ENCODE results near the gene TMEM120A.

Gene TMEM120A

DNA sequence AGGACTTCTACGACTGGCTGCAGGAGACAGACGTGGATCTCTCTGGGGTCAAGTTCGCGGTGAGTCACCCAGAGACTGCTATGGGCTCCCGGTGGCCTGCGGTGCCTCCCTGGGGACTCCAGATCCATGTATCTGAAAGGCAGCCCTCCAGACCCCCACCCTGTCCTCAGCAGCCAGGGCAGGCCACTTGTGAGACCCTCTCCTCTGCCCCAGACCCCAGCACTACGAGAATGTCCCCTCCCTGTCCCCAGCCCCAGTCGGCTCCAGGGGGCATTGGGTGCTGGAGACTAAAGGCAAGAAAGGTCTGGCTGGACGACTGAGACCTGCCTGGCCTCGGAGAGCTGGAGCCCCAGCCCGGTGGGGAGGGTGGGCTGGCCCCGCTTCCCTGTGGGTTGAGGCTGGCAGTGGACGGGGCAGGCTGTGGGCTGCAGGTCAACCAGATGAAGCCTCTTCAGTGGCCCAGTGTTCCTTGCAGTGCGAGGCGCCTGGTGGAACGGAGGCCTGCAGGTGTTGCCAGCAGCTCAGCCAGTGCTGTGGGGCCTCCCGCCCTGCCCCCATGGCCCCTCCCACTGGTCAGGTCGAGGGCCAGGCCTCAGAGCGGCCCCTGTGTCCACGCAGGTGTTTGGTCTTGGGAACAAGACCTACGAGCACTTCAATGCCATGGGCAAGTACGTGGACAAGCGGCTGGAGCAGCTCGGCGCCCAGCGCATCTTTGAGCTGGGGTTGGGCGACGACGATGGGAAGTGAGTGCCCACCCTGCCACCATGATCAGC, 13.8 kb downstream of the TMEM120A start:
- FAIRE-seq = no peak

DNA sequence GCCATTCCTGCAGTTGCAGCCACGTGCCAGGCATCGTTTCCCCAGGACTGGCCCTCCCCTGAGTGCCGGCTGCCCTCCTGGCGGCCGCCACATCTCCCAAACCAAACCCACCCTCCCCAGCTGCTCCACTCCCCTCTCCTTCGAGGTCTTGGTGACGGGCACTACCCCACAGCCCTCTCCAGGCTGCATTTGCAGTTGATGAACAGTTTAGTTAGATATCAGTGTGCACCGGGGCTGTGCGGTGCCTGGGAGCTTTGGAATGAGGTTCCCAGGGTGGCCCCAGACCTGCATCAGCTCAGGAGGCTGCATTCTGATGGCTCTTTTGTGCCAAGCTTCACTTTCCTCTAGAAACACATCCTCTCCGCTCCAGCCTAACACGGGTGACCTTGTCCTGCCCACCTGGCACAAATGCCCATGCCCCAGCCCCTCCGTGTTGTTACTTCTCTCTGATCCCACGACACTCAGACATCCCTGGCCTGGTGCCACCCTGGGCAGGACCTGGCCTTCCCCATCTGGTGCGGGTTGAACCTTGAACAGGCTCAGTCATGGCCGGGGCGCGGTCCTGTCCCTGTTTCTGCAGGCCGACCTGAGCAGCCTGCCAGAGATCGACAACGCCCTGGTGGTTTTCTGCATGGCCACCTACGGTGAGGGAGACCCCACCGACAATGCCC, 14.5 kb downstream of the TMEM120A start:
- no peak for FAIRE-seq

DNA sequence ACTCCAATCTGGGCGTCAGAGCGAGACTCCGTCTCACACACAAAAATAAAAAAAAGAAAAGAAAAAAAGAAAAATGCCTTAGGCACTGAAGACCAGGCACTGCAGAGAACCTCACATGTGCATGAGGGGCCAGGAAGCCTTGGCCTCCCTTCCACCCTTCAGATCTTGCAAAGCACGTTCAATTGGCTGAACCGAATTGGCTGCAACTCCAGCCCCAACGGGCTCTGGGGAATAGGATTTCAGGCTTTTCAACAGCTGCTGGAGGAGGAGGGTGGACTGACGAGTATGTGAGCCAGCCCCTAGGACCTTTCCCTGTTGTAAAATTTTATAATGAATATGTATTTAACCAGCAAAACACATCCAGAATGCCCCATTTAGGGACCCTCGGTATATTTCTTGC, 16.7 kb downstream of the TMEM120A start:
- no peak for FAIRE-seq

GRCh38 chr7:75971961-75972763, 22.2 kb downstream of the TMEM120A start:
- FAIRE-seq = no peak

DNA sequence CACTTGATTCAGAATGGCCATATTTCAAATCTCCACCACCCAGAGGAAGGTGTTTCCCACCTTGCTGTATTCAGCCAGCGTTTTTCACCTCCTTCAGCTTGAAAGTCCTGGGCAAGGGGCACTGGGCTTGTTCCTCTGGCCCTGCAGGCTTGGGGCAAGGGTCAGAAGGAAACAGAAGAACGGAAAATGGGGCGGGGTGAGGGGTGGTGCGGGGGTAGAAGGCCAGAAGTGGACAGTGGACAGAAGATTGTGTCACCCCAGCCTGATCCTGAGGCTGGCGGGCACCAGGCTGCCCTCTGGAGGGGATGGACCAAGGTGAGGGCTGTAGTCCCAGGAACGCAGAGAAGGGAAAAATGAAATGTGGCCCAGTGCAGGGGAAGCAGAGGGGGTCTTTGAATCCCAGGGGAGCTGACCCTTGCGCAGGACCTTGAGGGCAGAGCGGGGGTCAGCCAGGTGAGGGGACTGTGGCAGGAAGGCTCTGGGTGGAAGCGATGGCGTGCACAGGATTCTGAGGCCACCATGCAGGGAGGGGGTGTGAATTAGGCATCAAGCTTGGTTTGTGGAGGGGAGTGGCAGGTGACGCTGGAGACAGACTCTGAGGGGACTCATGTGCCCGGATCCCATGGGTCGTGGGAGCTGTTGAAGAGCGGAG, 23.0 kb downstream of the TMEM120A start:
- FAIRE-seq = no peak

DNA sequence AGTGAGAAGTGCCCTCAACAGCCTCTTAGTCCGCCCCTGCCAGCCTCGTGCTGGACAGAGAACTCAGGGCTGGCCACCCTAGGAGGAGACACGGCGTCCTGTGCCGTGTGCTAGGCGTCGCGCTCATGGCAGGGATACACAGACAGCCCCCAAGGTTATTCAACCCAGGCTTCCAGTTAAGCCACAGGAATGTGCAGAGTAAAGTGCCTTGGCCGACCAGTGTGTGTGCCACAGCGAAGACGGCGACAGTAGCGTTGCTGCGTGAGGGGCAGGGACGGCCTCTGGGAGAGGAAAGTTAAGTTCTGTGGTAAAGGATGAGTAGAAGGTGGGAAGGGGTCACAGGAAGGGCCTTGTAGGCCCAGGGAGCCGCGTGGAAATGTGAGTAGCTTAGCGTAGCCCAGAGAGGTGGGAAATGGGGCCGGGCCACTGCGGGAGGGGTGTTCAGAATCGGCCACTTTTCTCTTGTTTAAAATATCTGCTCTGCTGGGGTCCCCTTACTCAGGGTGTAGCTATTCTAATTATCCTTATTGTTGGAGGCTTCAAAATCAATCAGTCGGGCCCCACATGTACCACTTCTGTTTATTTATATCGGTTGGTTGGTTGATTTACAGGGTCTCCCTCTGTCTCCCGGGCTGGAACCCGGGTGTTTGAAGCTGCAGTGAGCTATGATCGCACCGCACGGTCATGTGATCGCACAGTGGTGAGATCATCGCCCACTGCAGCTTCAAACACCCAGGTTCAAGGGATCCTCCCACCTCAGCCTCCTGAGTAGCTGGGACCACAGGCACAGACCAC, 24.5 kb downstream of the TMEM120A start:
- no peak for FAIRE-seq

DNA sequence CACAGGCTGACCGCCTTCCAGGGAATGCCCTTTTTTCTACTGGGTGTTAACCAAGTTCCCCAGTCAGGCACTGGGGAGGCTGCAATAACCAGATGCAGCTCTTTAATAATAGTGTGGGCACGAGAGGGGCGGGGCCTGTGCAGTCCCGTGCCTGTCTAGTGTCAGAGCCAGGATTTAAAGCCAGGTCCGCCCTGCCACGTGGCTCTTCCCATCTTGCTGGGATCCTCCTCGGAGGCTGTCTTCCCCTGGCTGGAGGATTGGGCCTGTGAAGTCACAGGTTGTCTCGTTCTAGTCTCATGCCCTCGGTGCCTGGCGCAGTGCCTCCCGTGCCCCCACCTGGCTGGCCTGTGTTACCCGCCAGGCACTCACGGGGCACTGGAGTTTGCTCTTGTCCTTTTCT, 25.2 kb downstream of the TMEM120A start:
- FAIRE-seq = no peak

- no peak for FAIRE-seq
Observed at GRCh38 chr7:75968561-75969001, 25.8 kb downstream of the TMEM120A start.

- FAIRE-seq = no peak
Observed at GRCh38 chr7:75968012-75968411, 26.4 kb downstream of the TMEM120A start.

DNA sequence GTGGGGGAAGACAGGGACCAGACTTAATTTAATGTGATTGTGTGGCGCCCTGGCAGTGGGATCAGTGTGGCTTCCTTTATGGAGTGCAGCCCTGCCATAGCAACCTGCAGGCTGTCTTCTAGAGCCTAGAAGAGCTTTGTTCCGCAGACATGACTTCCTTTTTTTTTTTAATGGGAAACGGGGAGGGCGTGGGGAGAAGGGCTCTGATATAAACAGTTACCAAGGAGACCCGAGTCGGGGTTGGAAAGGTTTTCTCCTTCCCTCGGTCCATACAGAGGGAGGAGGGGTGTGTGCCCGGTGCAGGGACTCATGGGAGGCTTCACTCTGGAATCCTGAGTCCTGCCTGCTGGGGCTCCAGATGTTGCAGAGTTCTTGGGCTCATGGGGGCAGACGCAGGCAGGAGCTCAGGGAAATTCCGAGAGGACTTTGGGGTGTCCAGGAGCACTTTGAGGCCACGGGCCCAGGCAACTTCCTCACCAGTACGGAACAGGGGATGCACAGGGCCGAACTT, 26.9 kb downstream of the TMEM120A start:
- no peak for FAIRE-seq

GRCh38 chr7:75967055-75967454, 27.3 kb downstream of the TMEM120A start:
- FAIRE-seq = no peak

DNA sequence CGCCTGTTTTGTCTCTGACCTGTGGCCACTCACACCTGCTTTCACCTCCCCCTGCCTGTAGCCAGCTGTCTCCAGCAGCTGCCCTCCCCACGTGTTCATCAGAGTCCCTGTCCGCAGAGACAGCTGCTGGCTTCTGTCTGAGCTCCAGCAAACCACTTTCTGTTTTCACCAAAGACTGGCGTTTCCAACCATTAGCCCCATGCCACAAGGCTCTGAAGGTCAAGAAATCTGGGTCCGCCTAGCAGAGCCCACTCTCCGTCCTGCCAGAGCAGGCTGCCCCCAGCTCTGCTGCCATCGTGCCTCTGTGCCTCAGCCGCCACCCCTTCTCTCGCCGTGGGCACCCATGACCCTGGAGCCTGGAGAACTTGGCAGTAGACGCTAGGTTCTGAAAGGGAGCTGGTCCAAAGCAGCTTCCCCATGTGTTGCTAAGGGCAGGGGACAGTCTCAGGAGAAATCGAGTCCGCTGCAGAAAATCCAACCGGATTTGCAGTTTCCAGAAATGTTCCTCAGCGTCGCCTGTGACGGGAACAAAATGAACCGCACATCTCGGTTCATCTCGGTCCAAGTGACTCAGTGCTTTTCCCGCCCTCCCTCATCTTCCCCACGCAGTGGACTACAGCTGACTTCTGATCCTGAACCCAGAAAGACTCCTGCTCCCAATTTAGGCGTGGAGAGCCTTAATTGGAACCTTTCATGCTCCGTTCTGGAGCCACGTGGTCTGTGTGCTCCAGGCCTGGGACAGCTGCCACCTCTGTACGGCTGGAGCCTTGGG, 28.0 kb downstream of the TMEM120A start:
- no peak for FAIRE-seq

DNA sequence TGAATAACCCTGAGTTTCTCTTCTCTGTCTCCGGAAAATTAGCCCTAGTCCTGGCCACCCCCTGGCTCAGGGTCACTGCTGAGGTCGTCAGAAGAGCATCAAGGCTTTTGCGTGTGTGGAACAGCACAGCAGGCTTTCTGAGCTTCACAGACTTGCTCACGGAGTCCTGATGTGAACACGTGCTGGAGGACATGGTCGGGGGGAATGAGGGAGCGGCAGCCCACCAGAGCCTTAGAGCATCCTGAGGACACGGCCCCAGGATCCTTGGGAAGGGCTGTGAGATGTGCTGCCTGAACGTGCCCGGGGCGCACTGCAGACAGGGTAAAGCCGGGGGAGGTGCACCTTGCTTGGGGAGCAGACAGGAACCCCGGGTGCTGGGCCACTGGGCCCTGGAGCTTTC, 28.8 kb downstream of the TMEM120A start:
- FAIRE-seq = no peak

- no peak for FAIRE-seq
Observed at GRCh38 chr7:75963381-75963995, 30.9 kb downstream of the TMEM120A start.

- FAIRE-seq = no peak
Observed at GRCh38 chr7:75962607-75963380, 31.6 kb downstream of the TMEM120A start.

DNA sequence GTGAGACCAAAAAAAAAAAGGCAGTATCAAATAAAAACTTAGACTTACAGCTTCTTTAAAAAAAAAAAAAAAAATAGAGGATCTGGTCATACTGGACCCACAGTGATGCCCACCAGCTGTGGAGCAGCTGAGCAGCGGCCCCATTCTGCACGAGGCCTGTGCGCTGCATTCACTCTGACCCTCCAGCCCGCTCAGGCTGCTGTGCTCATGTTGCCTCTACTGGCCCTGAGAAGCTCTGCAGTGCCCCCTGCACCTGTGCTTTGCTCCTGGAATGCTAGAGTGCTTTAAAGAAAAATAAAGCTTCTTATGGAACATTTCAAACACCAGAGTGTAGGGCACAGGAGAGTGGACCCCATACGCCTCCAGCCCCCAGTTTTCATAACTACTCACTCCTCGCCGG, 33.2 kb downstream of the TMEM120A start:
- no peak for FAIRE-seq

DNA sequence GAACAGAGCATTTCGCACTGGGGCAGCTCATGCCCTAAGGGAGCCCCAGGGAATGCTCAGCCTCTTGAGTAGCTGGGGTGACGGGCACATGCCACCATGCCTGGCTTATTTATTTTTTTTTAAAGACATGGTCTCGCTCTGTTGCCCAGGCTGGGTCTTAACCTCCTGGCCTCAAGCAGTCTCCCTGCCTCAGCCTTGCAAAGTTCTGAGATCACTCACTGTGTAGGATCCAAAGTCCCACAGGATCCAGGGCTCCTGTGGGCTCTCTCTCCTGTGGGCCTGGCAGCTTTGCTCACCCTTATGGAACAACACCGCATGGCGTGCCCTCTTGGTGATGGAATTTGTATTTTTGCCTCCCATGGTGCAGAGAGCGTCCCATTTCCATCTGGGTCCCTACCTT, 34.0 kb downstream of the TMEM120A start:
- no peak for FAIRE-seq

DNA sequence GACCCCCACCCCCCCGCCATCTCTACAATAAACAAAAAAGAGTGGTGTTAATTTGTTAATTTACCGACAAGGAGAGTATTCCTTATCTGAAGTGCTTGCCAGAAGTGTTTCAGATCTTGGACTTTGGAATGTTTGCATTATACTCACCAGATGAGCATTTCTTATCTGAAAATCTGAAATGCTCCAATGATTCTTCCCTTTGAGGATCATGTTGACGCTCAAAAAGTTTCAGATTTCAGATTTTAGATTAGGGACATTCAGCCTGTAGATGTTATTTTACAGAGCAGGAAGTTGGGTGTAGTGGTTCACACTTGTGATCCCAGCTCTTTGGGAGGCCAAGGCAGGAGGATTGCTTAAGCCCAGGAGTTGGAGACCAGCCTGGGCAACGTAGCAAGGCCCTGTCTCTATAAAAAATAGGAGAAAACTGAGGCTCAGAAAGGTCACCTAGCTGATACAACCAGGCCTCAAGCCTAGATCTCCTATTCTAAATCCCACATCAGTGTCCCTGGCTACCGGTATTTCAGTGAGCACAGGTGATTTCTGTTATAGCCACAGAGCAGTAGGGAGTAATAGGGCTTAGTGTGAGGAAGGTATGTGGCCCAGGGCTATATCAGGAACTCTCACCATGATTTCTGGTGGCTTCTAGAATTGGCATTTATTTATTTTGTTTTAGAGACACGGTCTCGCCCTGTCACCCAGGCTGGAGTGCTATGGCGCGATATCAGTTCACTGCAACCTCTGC, 35.4 kb downstream of the TMEM120A start:
- no peak for FAIRE-seq
